Activated T-helper 17 cell treated with anti-CD3 and anti-CD28 coated beads, Interleukin-2, amount 50 U/mL, for 72 hours (primary cell): ENCODE measurements around the gene SYCE1L. TPM values are rescaled to one million over a fixed set of nuclear protein-coding genes. Genes with fewer than 3 reads are reported as not detected.
"Not testable (repeated sequence)": the region's sequence is repeated elsewhere in the genome, so short reads cannot be mapped to it uniquely, and the experiment has no call there.

Source experiments
- ATAC-seq: fragments of 150-1000 bp; cut with Tn5 transposase; replicated peaks from 2 replicates; pipeline ENCODE4 v1.10.0; 2021; ENCODE audit warnings: mild to moderate bottlenecking, moderate library complexity
- H3K27ac Mint-ChIP-seq: one replicate; pipeline ENCODE4 v1.8.0; 2022; ENCODE audit warnings: mixed read lengths
- H3K27me3 Mint-ChIP-seq: one replicate; pipeline ENCODE4 v1.8.0; 2022; ENCODE audit warnings: mixed read lengths
- H3K36me3 Mint-ChIP-seq: one replicate; pipeline ENCODE4 v1.8.0; 2022; ENCODE audit warnings: low read depth, mild to moderate bottlenecking, mixed read lengths
- H3K4me1 Mint-ChIP-seq: one replicate; pipeline ENCODE4 v1.8.0; 2022; ENCODE audit warnings: mixed read lengths
- H3K4me3 Mint-ChIP-seq: one replicate; pipeline ENCODE4 v1.8.0; 2022; ENCODE audit warnings: mild to moderate bottlenecking, mixed read lengths
- H3K9me3 Mint-ChIP-seq: one replicate; pipeline ENCODE4 v1.8.0; 2022; ENCODE audit warnings: mixed read lengths
- total RNA-seq, 2 donors: library from RNA; stranded (reverse); gene quantifications; one replicate each; pipeline ENCODE4 v1.2.3, GENCODE V29; 2022

Gene SYCE1L
- 1 to 10 TPM; 2.6 to 3.2 TPM for total RNA-seq

DNA sequence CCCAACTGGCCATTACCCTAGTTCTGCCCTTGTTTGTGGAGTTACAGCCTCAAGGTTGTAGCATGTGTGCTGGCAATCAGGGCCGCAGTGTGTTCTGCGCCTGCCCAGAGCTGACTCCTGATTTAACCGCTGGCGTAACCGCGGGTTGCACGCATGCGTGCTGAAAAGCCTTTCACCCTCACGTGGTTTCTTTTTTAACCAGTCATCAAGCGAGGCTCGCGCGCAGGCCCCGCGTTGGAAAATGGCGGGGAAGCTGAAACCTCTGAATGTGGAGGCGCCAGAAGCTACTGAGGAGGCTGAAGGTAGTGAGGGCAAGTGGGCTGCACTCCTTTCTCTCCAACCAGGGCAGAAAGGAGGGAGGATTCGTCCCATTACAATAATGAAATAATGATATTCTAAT is at the start of gene SYCE1L:
SYCE1L (plus strand) TSS at position 198 of the 400 bp plus-strand sequence; CDS start at position 242, 44 bp downstream.
- Mint-ChIP-seq H3K9me3 (no peaks in the 10 kb centered on the region), H3K4me3 (no peak within 1 kb of the TSS), H3K36me3 (peaks cover 71% of the 10 kb centered on the region), H3K4me1 (no peaks in the 10 kb centered on the region), H3K27ac (no peak within 1 kb of the TSS), H3K27me3 (no peaks in the 10 kb centered on the region)
- no peak for ATAC-seq

- no peak overlapping the region for H3K4me3 Mint-ChIP-seq
- H3K36me3 Mint-ChIP-seq = no peaks in the 10 kb centered on the region
- H3K27me3 Mint-ChIP-seq = peaks cover 33% of the 10 kb centered on the region
- ATAC-seq = no peak
- no peak overlapping the region for H3K27ac Mint-ChIP-seq
- no peaks in the 10 kb centered on the region for H3K9me3 Mint-ChIP-seq
- H3K4me1 Mint-ChIP-seq = no peaks in the 10 kb centered on the region
Observed at GRCh38 chr16:77157346-77158058, 41.7 kb upstream of the SYCE1L start.

- Mint-ChIP-seq H3K27ac (no peak overlapping the region), H3K27me3 (peaks cover 30% of the 10 kb centered on the region), H3K4me3 (no peak overlapping the region), H3K9me3 (no peaks in the 10 kb centered on the region), H3K36me3 (no peaks in the 10 kb centered on the region), H3K4me1 (no peaks in the 10 kb centered on the region)
- no peak for ATAC-seq
Observed at GRCh38 chr16:77158293-77158692, 40.9 kb upstream of the SYCE1L start.

GRCh38 chr16:77165006-77165405 is 34.2 kb upstream of the SYCE1L start:
- Mint-ChIP-seq H3K9me3 (no peaks in the 10 kb centered on the region), H3K27ac (no peak overlapping the region), H3K4me3 (no peak overlapping the region), H3K36me3 (no peaks in the 10 kb centered on the region), H3K4me1 (no peaks in the 10 kb centered on the region), H3K27me3 (peaks cover 37% of the 10 kb centered on the region)
- ATAC-seq = no peak

GRCh38 chr16:77165536-77166236 is 33.5 kb upstream of the SYCE1L start:
- H3K4me3 Mint-ChIP-seq, ATAC-seq, H3K36me3 Mint-ChIP-seq, H3K4me1 Mint-ChIP-seq, H3K9me3 Mint-ChIP-seq, H3K27ac Mint-ChIP-seq: not testable (repeated sequence)
- peaks cover 37% of the 10 kb centered on the region for H3K27me3 Mint-ChIP-seq

- Mint-ChIP-seq H3K27ac (no peak overlapping the region), H3K4me1 (no peaks in the 10 kb centered on the region), H3K4me3 (no peak overlapping the region), H3K9me3 (no peaks in the 10 kb centered on the region), H3K36me3 (no peaks in the 10 kb centered on the region), H3K27me3 (peaks cover 37% of the 10 kb centered on the region)
- no peak for ATAC-seq
Observed at GRCh38 chr16:77166726-77167125, 32.5 kb upstream of the SYCE1L start.

- no peak overlapping the region for H3K27ac Mint-ChIP-seq
- no peak overlapping the region for H3K4me3 Mint-ChIP-seq
- no peaks in the 10 kb centered on the region for H3K4me1 Mint-ChIP-seq
- H3K27me3 Mint-ChIP-seq = peaks cover 36% of the 10 kb centered on the region
- no peaks in the 10 kb centered on the region for H3K36me3 Mint-ChIP-seq
- no peaks in the 10 kb centered on the region for H3K9me3 Mint-ChIP-seq
- no peak for ATAC-seq
Observed at GRCh38 chr16:77168901-77169300, 30.3 kb upstream of the SYCE1L start.

DNA sequence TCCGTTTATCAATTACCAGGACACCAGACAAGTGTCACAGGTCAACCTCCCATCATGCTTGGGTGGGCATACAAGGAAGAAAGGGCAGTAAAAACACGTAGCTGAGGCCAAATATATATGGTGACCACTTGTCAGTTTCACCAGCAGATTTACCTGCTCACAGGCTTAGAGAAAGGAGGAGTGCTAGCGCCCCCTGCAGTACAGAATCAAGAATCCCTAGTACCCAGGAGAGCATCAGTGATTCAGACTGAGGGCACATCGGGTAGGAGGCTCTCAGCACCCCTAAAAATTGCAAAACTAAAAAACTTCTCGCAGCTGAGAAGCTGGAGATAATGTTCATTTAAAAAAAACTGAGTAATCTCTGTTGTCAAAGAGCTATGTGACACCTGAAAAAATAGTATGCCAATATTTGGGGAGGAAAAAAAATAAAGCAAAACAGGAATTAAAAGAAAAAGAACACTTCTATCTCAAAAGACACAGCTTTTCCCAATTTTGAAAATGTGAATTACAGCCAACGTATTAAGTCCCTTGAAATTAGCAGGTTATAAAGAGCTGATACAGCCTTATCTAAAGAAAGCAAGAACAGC is 29.5 kb upstream of the SYCE1L start:
- Mint-ChIP-seq H3K9me3 (no peaks in the 10 kb centered on the region), H3K27ac (no peak overlapping the region), H3K4me3 (no peak overlapping the region), H3K36me3 (no peaks in the 10 kb centered on the region), H3K27me3 (peaks cover 34% of the 10 kb centered on the region), H3K4me1 (no peaks in the 10 kb centered on the region)
- peak; percentile 71 for ATAC-seq

DNA sequence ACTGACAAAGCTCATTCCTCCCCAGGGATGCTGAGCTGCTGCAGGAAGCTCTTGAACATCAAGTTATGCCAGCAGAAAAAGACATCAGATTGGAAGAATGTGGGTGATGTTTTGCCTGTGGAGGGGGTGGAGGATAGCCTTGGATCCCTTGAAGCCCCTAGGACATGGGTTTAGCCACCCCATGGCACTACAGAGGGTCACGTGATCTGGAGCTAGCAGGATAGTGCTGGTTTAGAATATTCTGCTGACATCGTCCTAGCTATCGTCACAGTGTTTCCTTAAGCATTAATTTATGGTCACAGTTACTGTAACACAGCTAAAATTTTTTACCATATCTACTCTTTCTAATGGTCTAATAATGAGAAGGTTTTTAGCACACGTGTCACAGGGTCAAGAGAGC is 28.4 kb upstream of the SYCE1L start:
- Mint-ChIP-seq H3K27ac (no peak overlapping the region), H3K9me3 (no peaks in the 10 kb centered on the region), H3K4me3 (no peak overlapping the region), H3K27me3 (peaks cover 37% of the 10 kb centered on the region), H3K36me3 (no peaks in the 10 kb centered on the region), H3K4me1 (no peaks in the 10 kb centered on the region)
- no peak for ATAC-seq

GRCh38 chr16:77171745-77172635 is 27.2 kb upstream of the SYCE1L start:
- H3K4me1 Mint-ChIP-seq = no peaks in the 10 kb centered on the region
- ATAC-seq = peak; percentile 49

DNA sequence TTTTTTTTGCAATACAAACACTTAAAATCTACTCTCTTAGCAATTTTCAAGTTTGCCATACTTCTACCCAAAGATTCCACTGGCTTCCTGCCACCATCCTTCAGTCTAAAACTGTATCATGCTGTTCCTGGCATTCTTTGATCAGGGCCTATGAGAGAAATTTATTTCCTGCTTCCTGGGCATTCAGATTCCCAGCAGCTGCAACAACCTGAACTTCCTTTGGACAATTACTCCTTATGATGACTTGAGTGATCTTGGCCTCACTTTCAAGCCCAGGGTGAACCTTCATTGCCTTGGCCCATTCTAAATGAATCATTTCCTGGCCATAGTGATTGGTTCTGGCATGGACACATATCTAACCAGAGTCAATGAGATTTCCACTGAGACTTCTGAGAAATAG is 26.3 kb upstream of the SYCE1L start:
- Mint-ChIP-seq H3K4me1 (no peaks in the 10 kb centered on the region), H3K9me3 (no peaks in the 10 kb centered on the region), H3K27me3 (peaks cover 34% of the 10 kb centered on the region), H3K4me3 (no peak overlapping the region), H3K27ac (no peak overlapping the region), H3K36me3 (no peaks in the 10 kb centered on the region)
- no peak for ATAC-seq

More at GRCh38 chr16:77171745-77172635, 27.2 kb upstream of the SYCE1L start:
- H3K9me3 Mint-ChIP-seq = no peaks in the 10 kb centered on the region
- H3K36me3 Mint-ChIP-seq = no peaks in the 10 kb centered on the region
- H3K27me3 Mint-ChIP-seq = peaks cover 40% of the 10 kb centered on the region
- H3K4me3 Mint-ChIP-seq = no peak overlapping the region
- no peak overlapping the region for H3K27ac Mint-ChIP-seq

- Mint-ChIP-seq H3K36me3 (no peaks in the 10 kb centered on the region), H3K4me1 (no peaks in the 10 kb centered on the region), H3K9me3 (no peaks in the 10 kb centered on the region), H3K27ac (no peak overlapping the region), H3K27me3 (peaks cover 7% of the 10 kb centered on the region), H3K4me3 (no peak overlapping the region)
- ATAC-seq = no peak
Observed at GRCh38 chr16:77183137-77183536, 16.1 kb upstream of the SYCE1L start.

DNA sequence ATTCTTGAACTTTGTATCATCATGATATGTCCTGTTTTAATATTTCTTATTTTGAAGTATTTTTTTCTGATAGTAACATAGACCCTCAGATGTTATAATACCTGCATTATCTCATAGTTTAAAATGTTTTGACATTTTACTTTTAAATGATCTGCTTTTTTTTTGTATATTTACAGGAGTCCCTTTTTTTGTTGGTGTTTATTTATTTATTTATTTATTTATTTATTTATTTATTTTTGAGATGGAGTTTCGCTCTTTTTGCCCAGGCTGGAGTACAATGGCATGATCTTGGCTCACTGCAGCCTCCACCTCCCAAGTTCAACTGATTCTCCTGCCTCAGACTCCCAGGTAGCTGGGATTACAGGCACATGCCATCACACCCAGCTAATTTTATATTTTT is 12.9 kb upstream of the SYCE1L start:
- H3K27ac Mint-ChIP-seq, H3K4me3 Mint-ChIP-seq, H3K9me3 Mint-ChIP-seq, H3K27me3 Mint-ChIP-seq, ATAC-seq, H3K36me3 Mint-ChIP-seq, H3K4me1 Mint-ChIP-seq: not testable (repeated sequence)

DNA sequence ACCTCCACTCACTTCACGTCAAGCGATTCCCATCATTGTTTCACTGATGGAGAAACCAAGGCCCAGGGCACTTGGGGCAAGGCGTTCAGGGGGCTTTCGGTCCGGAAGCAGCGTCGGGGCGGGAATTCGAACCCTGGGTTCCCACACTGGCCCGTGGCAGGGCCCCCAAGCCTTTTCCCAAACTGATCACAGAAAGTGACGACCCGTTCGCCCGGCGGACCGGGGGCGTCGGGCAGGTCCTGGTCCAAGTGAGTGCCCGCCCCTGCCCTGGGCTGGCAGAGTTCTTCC is 9.1 kb upstream of the SYCE1L start:
- Mint-ChIP-seq H3K9me3 (no peaks in the 10 kb centered on the region), H3K36me3 (peaks cover 43% of the 10 kb centered on the region), H3K4me1 (peaks cover 20% of the 10 kb centered on the region), H3K4me3 (peak overlapping the region; percentile 91), H3K27ac (peak overlapping the region; percentile 99), H3K27me3 (no peaks in the 10 kb centered on the region)
- no peak for ATAC-seq
